HEK293 (cell line): ENCODE results near the gene SRL.

Source experiments
- BCL11B ChIP-seq: fragments of 450-650 bp; formaldehyde crosslinking; IDR thresholded peaks from 2 replicates; pipeline ENCODE4 v1.5.1; 2016; ENCODE audit warnings: low read depth, missing biosample characterization, missing genetic modification characterization
- FEZF1 ChIP-seq: fragments of 450-650 bp; formaldehyde crosslinking; IDR thresholded peaks from 2 replicates; pipeline ENCODE4 v1.5.1; 2016; ENCODE audit warnings: missing biosample characterization, missing genetic modification characterization
- GLI4 ChIP-seq: fragments of 450-650 bp; formaldehyde crosslinking; IDR thresholded peaks from 2 replicates; pipeline ENCODE4 v1.5.1; 2016; ENCODE audit warnings: missing biosample characterization, missing genetic modification characterization
- HOXA7 ChIP-seq: sonication (generic); formaldehyde crosslinking; IDR thresholded peaks from 2 replicates; pipeline ENCODE4 v1.8.1; 2022; ENCODE audit warnings: missing genetic modification reagents, borderline replicate concordance
- HOXC10 ChIP-seq: sonication (generic); formaldehyde crosslinking; IDR thresholded peaks from 2 replicates; pipeline ENCODE4 v1.8.1; 2023; ENCODE audit warnings: mild to moderate bottlenecking, missing genetic modification reagents
- HOXD13 ChIP-seq: sonication (generic); formaldehyde crosslinking; IDR thresholded peaks from 2 replicates; pipeline ENCODE4 v1.8.0; 2022; ENCODE audit warnings: missing genetic modification reagents, borderline replicate concordance
- KLF7 ChIP-seq: fragments of 450-650 bp; formaldehyde crosslinking; IDR thresholded peaks from 2 replicates; pipeline ENCODE4 v1.5.1; 2016; ENCODE audit warnings: missing biosample characterization, missing genetic modification characterization, borderline replicate concordance
- KLF8 ChIP-seq: fragments of 450-650 bp; formaldehyde crosslinking; IDR thresholded peaks from 2 replicates; pipeline ENCODE4 v1.5.1; 2016; ENCODE audit warnings: missing biosample characterization, missing genetic modification characterization
- PATZ1 ChIP-seq: fragments of 450-650 bp; formaldehyde crosslinking; IDR thresholded peaks from 2 replicates; pipeline ENCODE4 v1.5.1; 2016; ENCODE audit warnings: missing biosample characterization, missing genetic modification characterization
- PRDM1 ChIP-seq: fragments of 450-650 bp; formaldehyde crosslinking; IDR thresholded peaks from 2 replicates; pipeline ENCODE4; 2016; ENCODE audit warnings: missing biosample characterization, missing genetic modification characterization
- PRDM6 ChIP-seq: fragments of 450-650 bp; formaldehyde crosslinking; IDR thresholded peaks from 2 replicates; pipeline ENCODE4 v1.5.1; 2017; ENCODE audit warnings: missing biosample characterization, missing genetic modification characterization
- TRIM28 ChIP-seq: IDR thresholded peaks from 2 replicates; pipeline ENCODE4 v1.6.1; 2011; ENCODE audit warnings: low read length, control low read depth, borderline replicate concordance
- YY2 ChIP-seq: fragments of 450-650 bp; formaldehyde crosslinking; IDR thresholded peaks from 2 replicates; pipeline ENCODE4 v1.5.1; 2016; ENCODE audit warnings: missing biosample characterization, missing genetic modification characterization
- ZBTB8A ChIP-seq: fragments of 450-650 bp; formaldehyde crosslinking; IDR thresholded peaks from 2 replicates; pipeline ENCODE4 v1.5.1; 2016; ENCODE audit warnings: missing biosample characterization, missing genetic modification characterization
- ZFHX2 ChIP-seq: fragments of 450-650 bp; formaldehyde crosslinking; conservative IDR thresholded peaks from 2 replicates; pipeline ENCODE4 v1.5.1; 2016; ENCODE audit warnings: missing biosample characterization, missing genetic modification characterization
- ZFP3 ChIP-seq: fragments of 450-650 bp; formaldehyde crosslinking; IDR thresholded peaks from 2 replicates; pipeline ENCODE4 v1.5.1; 2016; ENCODE audit warnings: low read depth, missing biosample characterization, missing genetic modification characterization
- ZIC2 ChIP-seq: fragments of 450-650 bp; formaldehyde crosslinking; IDR thresholded peaks from 2 replicates; pipeline ENCODE4 v1.5.1; 2016; ENCODE audit warnings: missing biosample characterization, missing genetic modification characterization
- ZNF114 ChIP-seq: fragments of 450-650 bp; formaldehyde crosslinking; IDR thresholded peaks from 2 replicates; pipeline ENCODE4 v1.5.0; 2017; ENCODE audit warnings: missing biosample characterization, missing genetic modification characterization
- ZNF138 ChIP-seq: fragments of 450-650 bp; formaldehyde crosslinking; IDR thresholded peaks from 2 replicates; pipeline ENCODE4 v1.5.1; 2016; ENCODE audit warnings: missing biosample characterization, missing genetic modification characterization, borderline replicate concordance
- ZNF148 ChIP-seq: fragments of 450-650 bp; formaldehyde crosslinking; IDR thresholded peaks from 2 replicates; pipeline ENCODE4 v1.5.0; 2017; ENCODE audit warnings: missing biosample characterization, missing genetic modification characterization, borderline replicate concordance
- ZNF155 ChIP-seq: fragments of 450-650 bp; formaldehyde crosslinking; IDR thresholded peaks from 2 replicates; pipeline ENCODE4 v1.5.1; 2016; ENCODE audit warnings: missing biosample characterization, missing genetic modification characterization
- ZNF175 ChIP-seq: fragments of 450-650 bp; formaldehyde crosslinking; IDR thresholded peaks from 2 replicates; pipeline ENCODE4 v1.5.1; 2016; ENCODE audit warnings: missing biosample characterization, missing genetic modification characterization
- ZNF202 ChIP-seq: fragments of 450-650 bp; formaldehyde crosslinking; IDR thresholded peaks from 2 replicates; pipeline ENCODE4 v1.5.1; 2016; ENCODE audit warnings: missing biosample characterization, missing genetic modification characterization, borderline replicate concordance
- ZNF24 ChIP-seq: fragments of 450-650 bp; formaldehyde crosslinking; IDR thresholded peaks from 2 replicates; pipeline ENCODE4 v1.5.1; 2016; ENCODE audit warnings: missing biosample characterization, missing genetic modification characterization
- ZNF26 ChIP-seq: fragments of 450-650 bp; formaldehyde crosslinking; IDR thresholded peaks from 2 replicates; pipeline ENCODE4 v1.5.1; 2016; ENCODE audit warnings: missing biosample characterization, missing genetic modification characterization
- ZNF335 ChIP-seq: fragments of 450-650 bp; formaldehyde crosslinking; conservative IDR thresholded peaks from 2 replicates; pipeline ENCODE4 v1.5.1; 2016; ENCODE audit warnings: missing biosample characterization, missing genetic modification characterization
- ZNF37A ChIP-seq: fragments of 450-650 bp; IDR thresholded peaks from 2 replicates; pipeline ENCODE4 v1.5.1; 2018; ENCODE audit warnings: missing biosample characterization, missing genetic modification characterization
- ZNF473 ChIP-seq: fragments of 450-650 bp; formaldehyde crosslinking; IDR thresholded peaks from 2 replicates; pipeline ENCODE4 v1.5.1; 2017; ENCODE audit warnings: missing biosample characterization, missing genetic modification characterization
- ZNF501 ChIP-seq: fragments of 450-650 bp; formaldehyde crosslinking; IDR thresholded peaks from 2 replicates; pipeline ENCODE4 v1.5.1; 2016; ENCODE audit warnings: missing biosample characterization, missing genetic modification characterization
- ZNF513 ChIP-seq: fragments of 450-650 bp; IDR thresholded peaks from 2 replicates; pipeline ENCODE4 v1.5.1; 2018; ENCODE audit warnings: missing biosample characterization, missing genetic modification characterization
- ZNF560 ChIP-seq: fragments of 450-650 bp; formaldehyde crosslinking; IDR thresholded peaks from 2 replicates; pipeline ENCODE4 v1.5.1; 2017; ENCODE audit warnings: missing biosample characterization, missing genetic modification characterization, borderline replicate concordance
- ZNF600 ChIP-seq: fragments of 450-650 bp; formaldehyde crosslinking; IDR thresholded peaks from 2 replicates; pipeline ENCODE4 v1.5.1; 2016; ENCODE audit warnings: missing biosample characterization, missing genetic modification characterization
- ZNF621 ChIP-seq: fragments of 450-650 bp; formaldehyde crosslinking; IDR thresholded peaks from 2 replicates; pipeline ENCODE4 v1.5.1; 2017; ENCODE audit warnings: missing biosample characterization, missing genetic modification characterization
- ZNF660 ChIP-seq: fragments of 450-650 bp; IDR thresholded peaks from 2 replicates; pipeline ENCODE4 v1.5.1; 2018; ENCODE audit warnings: missing biosample characterization, mild to moderate bottlenecking, missing genetic modification characterization
- ZNF837 ChIP-seq: fragments of 450-650 bp; formaldehyde crosslinking; IDR thresholded peaks from 2 replicates; pipeline ENCODE4 v1.5.1; 2016; ENCODE audit warnings: missing biosample characterization, missing genetic modification characterization

The SRL gene

GRCh38 chr16:4283939-4284338 is 42.1 kb upstream of the SRL start (continued):
- no peak for TF ChIP-seq ZNF138 (tag by site-specific recombination)
- TF ChIP-seq KLF7 (tag by site-specific recombination), result no peak
- no peak for TF ChIP-seq TRIM28
- no peak for TF ChIP-seq ZNF114
- TF ChIP-seq ZNF837 (tag by site-specific recombination), result no peak
- no peak for TF ChIP-seq ZNF501 (tag by site-specific recombination)
- no peak for TF ChIP-seq ZBTB8A
- no peak for TF ChIP-seq KLF8 (tag by site-specific recombination)
- no peak for TF ChIP-seq ZNF473 (tag by site-specific recombination)
- no peak for TF ChIP-seq ZNF24 (tag by site-specific recombination)
- TF ChIP-seq ZFP3 (tag by site-specific recombination), result no peak
- TF ChIP-seq PRDM1, result peak; percentile 68; the same call in 1 of the 2 replicates
- no peak for TF ChIP-seq GLI4 (tag by site-specific recombination)
- TF ChIP-seq ZNF660 (tag by site-specific recombination), result 0 out of 2 replicates have a peak, but pooled peaks have one; percentile 34
- TF ChIP-seq FEZF1 (tag by site-specific recombination), result no peak
- peak; percentile 98 for TF ChIP-seq ZNF600 (tag by site-specific recombination)
- no peak for TF ChIP-seq ZNF155 (tag by site-specific recombination)
- no peak for TF ChIP-seq HOXA7 (CRISPR knock-in tag)
- 0 out of 2 replicates have a peak, but pooled peaks have one; percentile 4 for TF ChIP-seq YY2
- TF ChIP-seq ZNF560 (tag by site-specific recombination), result no peak
- TF ChIP-seq PRDM6 (tag by site-specific recombination), result no peak
- no peak for TF ChIP-seq ZNF202 (tag by site-specific recombination)
- TF ChIP-seq ZNF621, result no peak
- TF ChIP-seq HOXC10 (CRISPR knock-in tag), result no peak
- no peak for TF ChIP-seq ZNF335
- no peak for TF ChIP-seq ZNF37A (tag by site-specific recombination)
- no peak for TF ChIP-seq BCL11B (tag by site-specific recombination)
- no peak for TF ChIP-seq ZNF148 (tag by site-specific recombination)
- no peak for TF ChIP-seq HOXD13 (CRISPR knock-in tag)
- peak; percentile 69 for TF ChIP-seq ZIC2 (tag by site-specific recombination)
- no peak for TF ChIP-seq ZNF175
- TF ChIP-seq PATZ1 (tag by site-specific recombination), result peak; percentile 36; the same call in 1 of the 2 replicates
- TF ChIP-seq ZNF513 (tag by site-specific recombination), result no peak
- no peak for TF ChIP-seq ZNF26 (tag by site-specific recombination)
- peak; percentile 14; the same call in 1 of the 2 replicates for TF ChIP-seq ZFHX2 (tag by site-specific recombination)
